HG02884 (cell line): ENCODE data around the gene VDAC2.

Experiments
- ATAC-seq: cut with Tn5 transposase; IDR thresholded peaks from one replicate; pipeline ENCODE4 v1.9.1; 2021; ENCODE audit warnings: mild to moderate bottlenecking, moderate library complexity; ENCODE audit not compliant: unreplicated experiment

VDAC2 gene

GRCh38 chr10:75246506-75246905 is 35.9 kb downstream of the VDAC2 start:
- no peak for ATAC-seq

GRCh38 chr10:75247797-75248196 is 37.2 kb downstream of the VDAC2 start:
- ATAC-seq: no peak

GRCh38 chr10:75250934-75251333 is 40.3 kb downstream of the VDAC2 start:
- ATAC-seq: no peak

- no peak for ATAC-seq
Measured at GRCh38 chr10:75253281-75254220, 43.0 kb downstream of the VDAC2 start.

GRCh38 chr10:75254739-75255138 is 44.1 kb downstream of the VDAC2 start:
- no peak for ATAC-seq

- no peak for ATAC-seq
Measured at GRCh38 chr10:75260990-75261389, 50.4 kb downstream of the VDAC2 start.

GRCh38 chr10:75261813-75262705 is 51.5 kb downstream of the VDAC2 start:
- no peak for ATAC-seq

GRCh38 chr10:75263806-75264205 is 53.2 kb downstream of the VDAC2 start:
- ATAC-seq: no peak

GRCh38 chr10:75265856-75266255 is 55.3 kb downstream of the VDAC2 start:
- no peak for ATAC-seq

- no peak for ATAC-seq
Measured at GRCh38 chr10:75266945-75267344, 56.3 kb downstream of the VDAC2 start.

GRCh38 chr10:75269605-75270004 is 59.0 kb downstream of the VDAC2 start:
- no peak for ATAC-seq

- ATAC-seq: no peak
Measured at GRCh38 chr10:75272094-75272493, 61.5 kb downstream of the VDAC2 start.

GRCh38 chr10:75272896-75273295 is 62.3 kb downstream of the VDAC2 start:
- ATAC-seq: no peak

GRCh38 chr10:75276069-75276872 is 65.7 kb downstream of the VDAC2 start:
- ATAC-seq: no peak

- no peak for ATAC-seq
Measured at GRCh38 chr10:75280236-75280635, 69.6 kb downstream of the VDAC2 start.
